Suprapubic skin (tissue), 4 donors: Measurements from ENCODE around the gene GORAB. TPM values are rescaled to one million over a fixed set of nuclear protein-coding genes. Genes with fewer than 3 reads are reported as not detected.
A peak's percentile ranks its signal among the peaks of the same experiment; 100 is the strongest.

Experiments
- DNase-seq, 2 donors: peaks; one replicate each; pipeline ENCODE4 v3.0.0-alpha.2; 2019; ENCODE audit warnings: low spot score in 2 of 2
- H3K27ac ChIP-seq: fragments of 200-600 bp; sonication (generic); one replicate; pipeline ENCODE4 v1.5.1; 2019
- H3K27me3 ChIP-seq: fragments of 200-600 bp; sonication (generic); one replicate; pipeline ENCODE4 v1.5.1; 2019
- H3K36me3 ChIP-seq: fragments of 200-600 bp; sonication (generic); one replicate; pipeline ENCODE4 v1.5.1; 2019
- H3K4me1 ChIP-seq: fragments of 200-600 bp; sonication (generic); one replicate; pipeline ENCODE4 v1.5.1; 2019
- H3K4me3 ChIP-seq: fragments of 200-600 bp; sonication (generic); one replicate; pipeline ENCODE4 v1.5.1; 2019; ENCODE audit warnings: mild to moderate bottlenecking
- H3K9me3 ChIP-seq: fragments of 200-600 bp; sonication (generic); one replicate; pipeline ENCODE4 v1.5.1; 2019
- EP300 ChIP-seq: sonication (generic); formaldehyde crosslinking; IDR thresholded peaks from one replicate; pipeline ENCODE4 v1.6.1; 2017; ENCODE audit warnings: antibody characterized with exemption
- POLR2A ChIP-seq, 2 donors: fragments of 450-650 bp; IDR thresholded peaks; one replicate each; pipeline ENCODE4 v1.6.1; 2017; ENCODE audit warnings: antibody characterized with exemption in 2 of 2, mild to moderate bottlenecking in 2 of 2, moderate library complexity in 2 of 2
- POLR2AphosphoS5 ChIP-seq, 3 donors: sonication (generic); formaldehyde crosslinking; IDR thresholded peaks; one replicate each; pipeline ENCODE4 v1.6.1; 2017; ENCODE audit warnings: antibody characterized with exemption in 3 of 3
- WGBS: methylation state at CpG from one replicate; pipeline ENCODE4 v1.1.5; 2018; 5-methylcytosine and 5-hydroxymethylcytosine counted together
- total RNA-seq, 4 donors: library from RNA; depleted of rRNA; stranded (reverse); fragments of >200 nt; gene quantifications; one replicate each; pipeline ENCODE4 v1.1.0, GENCODE V29; 2016
- TF ChIP-seq, protein P1 (sequence below), 2 donors: fragments of 200-600 bp in 1 of 2; fragments of 450-650 bp in 1 of 2; sonication (generic) in 1 of 2; IDR thresholded peaks; one replicate each; pipeline ENCODE4 v1.5.1; 2016 to 2019; ENCODE audit warnings: antibody characterized with exemption in 2 of 2, mild to moderate bottlenecking in 1 of 2, moderate library complexity in 1 of 2

GORAB gene
- total RNA-seq, 4 donors from 2014 or later: 3.5 to 10.5 (median 7.7) TPM

GRCh38 chr1:170513138-170513537, 18.8 kb upstream of the GORAB start:
- no peak for TF ChIP-seq POLR2A (IDR thresholded peaks at IDR 0.05)
- no peak for TF ChIP-seq POLR2AphosphoS5 (IDR thresholded peaks at IDR 0.05)
- no peak for TF ChIP-seq EP300
- TF ChIP-seq, protein P1, sequence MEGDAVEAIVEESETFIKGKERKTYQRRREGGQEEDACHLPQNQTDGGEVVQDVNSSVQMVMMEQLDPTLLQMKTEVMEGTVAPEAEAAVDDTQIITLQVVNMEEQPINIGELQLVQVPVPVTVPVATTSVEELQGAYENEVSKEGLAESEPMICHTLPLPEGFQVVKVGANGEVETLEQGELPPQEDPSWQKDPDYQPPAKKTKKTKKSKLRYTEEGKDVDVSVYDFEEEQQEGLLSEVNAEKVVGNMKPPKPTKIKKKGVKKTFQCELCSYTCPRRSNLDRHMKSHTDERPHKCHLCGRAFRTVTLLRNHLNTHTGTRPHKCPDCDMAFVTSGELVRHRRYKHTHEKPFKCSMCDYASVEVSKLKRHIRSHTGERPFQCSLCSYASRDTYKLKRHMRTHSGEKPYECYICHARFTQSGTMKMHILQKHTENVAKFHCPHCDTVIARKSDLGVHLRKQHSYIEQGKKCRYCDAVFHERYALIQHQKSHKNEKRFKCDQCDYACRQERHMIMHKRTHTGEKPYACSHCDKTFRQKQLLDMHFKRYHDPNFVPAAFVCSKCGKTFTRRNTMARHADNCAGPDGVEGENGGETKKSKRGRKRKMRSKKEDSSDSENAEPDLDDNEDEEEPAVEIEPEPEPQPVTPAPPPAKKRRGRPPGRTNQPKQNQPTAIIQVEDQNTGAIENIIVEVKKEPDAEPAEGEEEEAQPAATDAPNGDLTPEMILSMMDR (IDR thresholded peaks at IDR 0.05): no peak
- Histone ChIP-seq H3K27ac (no peak overlapping the region), H3K27me3 (no peaks in the 10 kb centered on the region), H3K4me3 (no peak overlapping the region), H3K4me1 (no peaks in the 10 kb centered on the region), H3K9me3 (no peaks in the 10 kb centered on the region), H3K36me3 (no peaks in the 10 kb centered on the region)
- 93% methylated on average over 1 of the region's 1 CpG for WGBS
- DNase-seq: no peak

DNA sequence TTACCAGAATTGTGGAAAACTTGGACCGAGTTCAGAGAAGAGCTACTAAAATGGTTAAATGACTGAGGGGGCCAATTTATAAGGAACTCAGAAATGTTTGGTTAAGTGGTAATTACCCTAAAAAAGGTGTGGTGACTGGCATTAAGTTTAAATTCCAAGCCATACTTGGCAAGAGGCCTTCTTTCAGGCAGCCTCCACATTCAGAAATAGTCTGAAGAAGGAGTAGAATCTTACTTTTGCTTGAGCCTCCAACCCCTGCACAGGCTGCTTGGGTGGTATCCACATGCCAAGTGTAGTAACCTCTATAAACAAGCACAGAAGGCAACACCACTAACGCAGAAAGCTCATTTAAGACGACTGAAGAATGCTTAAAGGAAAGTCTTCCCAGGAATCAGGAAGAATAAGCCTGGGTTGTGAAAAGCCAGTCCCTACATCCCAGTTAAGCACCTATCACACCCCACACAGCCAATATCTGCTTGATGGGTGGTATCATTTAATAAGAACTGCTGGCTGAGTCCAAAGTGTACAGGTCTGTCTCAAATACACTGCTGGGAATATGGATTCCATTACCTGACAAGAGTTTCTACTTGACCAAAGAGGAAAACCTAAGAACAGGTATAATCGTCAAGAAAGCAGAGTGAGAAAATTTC, 13.7 kb upstream of the GORAB start:
- no peaks in the 10 kb centered on the region for H3K9me3 ChIP-seq
- WGBS: 80% methylated on average over 4 of the region's 4 CpGs
- H3K27me3 ChIP-seq: no peaks in the 10 kb centered on the region
- no peaks in the 10 kb centered on the region for H3K4me1 ChIP-seq
- no peak overlapping the region for H3K27ac ChIP-seq
- H3K36me3 ChIP-seq: no peaks in the 10 kb centered on the region
- no peak for TF ChIP-seq POLR2A (IDR thresholded peaks at IDR 0.05)
- no peak for TF ChIP-seq EP300
- TF ChIP-seq, protein P1 (IDR thresholded peaks at IDR 0.05): no peak
- TF ChIP-seq POLR2AphosphoS5 (IDR thresholded peaks at IDR 0.05): no peak
- no peak for DNase-seq
- no peak overlapping the region for H3K4me3 ChIP-seq

DNA sequence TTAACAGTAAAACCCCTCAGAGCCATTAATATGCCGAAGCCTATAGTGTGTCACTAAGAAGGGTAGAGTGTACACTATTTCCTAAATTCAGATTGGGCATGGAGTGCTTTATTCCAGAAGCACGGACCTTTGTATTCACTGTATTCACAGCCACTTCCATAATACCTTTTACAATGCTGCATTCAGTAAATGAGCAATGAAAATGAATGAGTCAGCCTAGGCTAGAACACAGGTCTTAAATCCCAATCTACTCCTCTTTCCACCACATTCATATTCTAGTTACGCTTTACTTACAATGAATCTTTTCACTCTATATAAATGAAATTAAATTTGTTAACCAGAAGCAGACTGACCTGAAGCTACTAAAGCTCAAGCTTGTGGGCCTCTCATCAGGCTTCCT, 13.0 kb upstream of the GORAB start:
- H3K27me3 ChIP-seq: no peaks in the 10 kb centered on the region
- 91% methylated on average over 3 of the region's 3 CpGs for WGBS
- no peak overlapping the region for H3K27ac ChIP-seq
- DNase-seq: no peak
- H3K36me3 ChIP-seq: no peaks in the 10 kb centered on the region
- no peak overlapping the region for H3K4me3 ChIP-seq
- no peaks in the 10 kb centered on the region for H3K4me1 ChIP-seq
- H3K9me3 ChIP-seq: no peaks in the 10 kb centered on the region
- TF ChIP-seq EP300 (no peak), POLR2AphosphoS5 (IDR thresholded peaks at IDR 0.05) (no peak)

DNA sequence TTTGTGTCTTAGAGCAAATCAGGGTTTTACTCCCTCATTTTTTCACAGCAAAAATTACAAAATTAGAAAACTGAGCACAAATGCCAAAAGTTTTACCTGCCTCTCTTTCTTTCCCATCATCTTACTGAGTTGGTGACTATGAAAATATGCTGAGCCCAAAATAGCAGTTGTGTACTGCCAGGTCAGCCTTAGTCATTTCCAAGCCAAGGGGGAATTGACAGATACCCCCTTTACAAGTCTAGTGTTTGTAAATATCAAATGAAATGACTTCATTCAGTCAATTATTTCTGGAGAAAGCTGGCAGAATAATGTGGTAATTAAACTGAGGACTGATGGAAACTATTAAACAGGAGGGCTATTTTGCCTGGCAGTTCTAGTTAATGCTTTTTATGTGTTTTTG, 11.4 kb upstream of the GORAB start:
- Histone ChIP-seq H3K27me3 (no peaks in the 10 kb centered on the region), H3K9me3 (no peaks in the 10 kb centered on the region), H3K4me3 (no peak overlapping the region), H3K27ac (no peak overlapping the region), H3K36me3 (no peaks in the 10 kb centered on the region), H3K4me1 (no peaks in the 10 kb centered on the region)
- DNase-seq: no peak
- TF ChIP-seq EP300: no peak

DNA sequence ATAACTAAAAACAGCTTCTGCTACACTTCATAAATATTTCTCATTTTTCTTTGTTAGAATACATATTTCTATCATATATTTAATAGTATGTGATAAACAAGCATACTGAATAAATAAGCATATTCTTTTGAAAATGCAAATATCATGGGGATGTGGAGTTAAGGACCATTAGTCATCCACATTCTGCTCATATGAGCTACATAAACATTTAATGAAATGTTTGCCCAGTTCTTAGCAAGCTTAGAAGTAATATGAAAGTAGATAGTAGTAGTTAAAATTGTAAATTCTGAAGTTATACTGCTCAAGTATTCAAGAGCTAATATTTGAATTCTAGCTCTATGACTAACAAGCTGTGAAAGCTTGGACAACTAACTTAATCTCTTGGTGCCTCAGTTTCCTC, 10.1 kb upstream of the GORAB start:
- no peak overlapping the region for H3K4me3 ChIP-seq
- H3K27ac ChIP-seq: no peak overlapping the region
- H3K9me3 ChIP-seq: no peaks in the 10 kb centered on the region
- no peaks in the 10 kb centered on the region for H3K27me3 ChIP-seq
- no peaks in the 10 kb centered on the region for H3K4me1 ChIP-seq
- TF ChIP-seq, protein P1 (IDR thresholded peaks at IDR 0.05): no peak
- DNase-seq: no peak
- H3K36me3 ChIP-seq: no peaks in the 10 kb centered on the region

DNA sequence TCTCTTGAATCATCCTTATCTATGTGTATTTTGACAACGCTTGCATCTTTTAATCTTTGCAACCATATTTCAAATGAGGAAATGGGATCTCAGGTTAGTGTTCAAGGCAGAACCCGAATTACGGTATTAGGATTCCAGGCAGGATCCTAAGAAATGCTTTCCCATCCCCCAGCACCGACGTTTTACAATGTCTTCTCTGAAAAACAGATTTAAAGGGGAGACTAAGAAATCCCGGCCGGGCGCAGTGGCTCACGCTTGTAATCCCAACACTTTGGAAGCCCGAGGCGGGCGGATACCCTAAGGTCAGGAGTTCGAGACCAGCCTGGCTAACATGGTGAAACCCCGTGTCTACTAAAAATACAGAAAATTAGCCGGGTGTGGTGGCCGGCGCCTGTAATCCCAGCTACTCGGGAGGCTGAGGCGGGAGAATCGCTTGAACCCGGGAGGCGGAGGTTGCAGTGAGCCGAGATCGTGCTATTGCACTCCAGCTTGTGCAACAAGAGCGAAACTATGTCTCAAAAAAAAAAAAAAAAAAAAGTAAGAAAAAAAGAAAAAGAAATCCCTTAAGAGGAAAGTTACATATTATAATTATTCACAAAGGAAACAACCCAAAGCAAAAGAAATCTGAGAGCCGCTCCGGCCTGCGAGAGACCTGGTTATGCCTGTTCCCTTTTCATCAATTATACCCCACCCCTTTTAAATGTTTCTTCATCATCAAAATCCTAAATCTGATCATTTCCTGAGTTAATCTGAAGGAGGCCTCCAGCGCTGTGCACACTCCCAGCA, 801 bp upstream of the GORAB start:
- peak overlapping the region; percentile 66 for H3K4me3 ChIP-seq
- H3K4me1 ChIP-seq: peaks cover 22% of the 10 kb centered on the region
- peak in 1 of 2 donors; percentile 61 for DNase-seq
- TF ChIP-seq EP300 (no peak), POLR2A (IDR thresholded peaks at IDR 0.05) (no peak), POLR2AphosphoS5 (IDR thresholded peaks at IDR 0.05) (no peak)
- TF ChIP-seq, protein P1 (IDR thresholded peaks at IDR 0.05): no peak
- H3K36me3 ChIP-seq: no peaks in the 10 kb centered on the region
- WGBS: 14% methylated on average over 29 of the region's 29 CpGs
- no peaks in the 10 kb centered on the region for H3K9me3 ChIP-seq
- H3K27me3 ChIP-seq: no peaks in the 10 kb centered on the region
- H3K27ac ChIP-seq: peak overlapping the region; percentile 94
